ENCODE measurements around the gene ZNF358. TPM values are rescaled to one million over a fixed set of nuclear protein-coding genes. Genes with fewer than 3 reads are reported as not detected.

Gene ZNF358
- total and polyA plus RNA-seq, 2 donors (not counting 3 experiments of a cell fraction or from before 2014, with no cell fraction given), result 51.2 to 83.2 TPM

DNA sequence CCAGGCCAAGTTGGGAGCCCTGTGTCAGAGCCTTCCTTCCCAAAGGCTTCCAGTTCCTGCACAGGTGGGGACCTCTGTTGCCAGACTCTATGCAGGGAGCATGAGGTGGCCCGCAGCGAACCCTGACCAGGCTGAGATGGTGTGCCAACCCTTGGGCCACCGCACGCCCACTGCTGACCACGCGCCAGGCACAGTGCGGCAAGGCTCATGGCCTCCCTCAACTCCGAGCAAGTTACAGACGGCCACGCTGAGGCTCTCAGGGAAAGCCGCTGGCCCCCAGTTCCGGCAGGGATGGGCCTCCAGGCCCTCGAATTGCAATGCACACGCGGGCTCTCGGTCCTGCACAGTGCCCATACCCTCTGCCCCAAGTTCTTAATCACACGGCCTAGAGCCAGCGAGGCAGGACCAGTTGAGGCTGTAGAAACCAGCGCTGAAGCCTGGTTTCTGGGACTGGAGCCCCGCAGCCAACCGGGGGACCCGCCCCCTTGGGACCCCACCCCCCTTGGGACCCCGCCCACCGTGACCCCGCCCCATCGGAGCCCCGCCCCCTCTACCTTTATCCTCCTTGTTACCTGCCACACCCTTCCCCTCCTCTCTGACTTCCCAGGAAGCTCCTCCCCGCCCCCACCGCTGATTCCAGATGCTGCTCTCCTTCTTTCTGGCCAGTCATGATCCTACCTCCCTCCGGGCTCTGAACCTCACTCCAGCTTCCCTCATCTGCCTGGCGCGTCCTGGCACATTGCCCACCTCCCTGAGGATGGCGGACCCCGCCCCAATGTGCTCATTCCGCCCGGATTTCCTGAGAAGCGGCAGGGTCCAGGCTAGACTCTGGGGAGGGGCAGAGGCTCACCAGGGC, 33.1 kb upstream of the ZNF358 start:
- POLR2A ChIA-PET, result interaction anchor here (0.6 kb wide), 1 partner anchor 8 kb away, joined by 4 read pairs; no protein-coding TSS in a partner anchor
- Histone ChIP-seq H3K36me3 (ENCODE audit: control insufficient read depth in 2 of 2, extremely low read depth in 1 of 2, insufficient read depth in 2 of 2, low read length in 2 of 2) (no peaks in the 10 kb centered on the region), H3K9me1 (replicated peaks; ENCODE audit: control insufficient read depth, extremely low read depth, insufficient read depth, low read length) (no peaks in the 10 kb centered on the region), H2AFZ (ENCODE audit: low read depth, low read length) (peak overlapping the region; percentile 67), H3K79me2 (ENCODE audit: control insufficient read depth, insufficient read depth, low read length) (no peaks in the 10 kb centered on the region), H3K4me1 (ENCODE audit: control insufficient read depth, extremely low read depth, insufficient read depth, low read length) (no peaks in the 10 kb centered on the region), H4K20me1 (replicated peaks; ENCODE audit: control insufficient read depth, extremely low read depth, insufficient read depth, low read length) (no peaks in the 10 kb centered on the region), H3K4me2 (ENCODE audit: insufficient read depth, low read length) (no peak overlapping the region), H3K27ac (ENCODE audit: insufficient read depth, low read depth, low read length) (no peak overlapping the region), H3K4me3 (replicated peaks in 1 of 3; ENCODE audit: insufficient read depth in 1 of 3, low read depth in 1 of 3, low read length in 3 of 3) (no peak overlapping the region), H3K9me3 (replicated peaks; ENCODE audit: control insufficient read depth, insufficient read depth, low read length) (no peaks in the 10 kb centered on the region), H3K9ac (replicated peaks; ENCODE audit: extremely low read depth, insufficient read depth, low read length) (no peak overlapping the region), H3K27me3 (ENCODE audit: control insufficient read depth in 2 of 2, insufficient read depth in 2 of 2, low read length in 2 of 2) (no peaks in the 10 kb centered on the region)
- FAIRE-seq, result no peak
- CTCF ChIA-PET, result interaction anchor here (0.8 to 0.9 kb wide), 2 partner anchors 14 to 86 kb away, joined by 3 to 6 read pairs; a partner anchor contains a TSS
- intact Hi-C loops (cut with micrococcal nuclease), result no loop called here
- no peak for DNase-seq (ENCODE audit: low read depth, low spot score)
- BruUV-seq (replicated peaks), result no TSS peak
- TF ChIP-seq MYC (IDR thresholded peaks at IDR 0.05; ENCODE audit: low read depth, low read length) (no peak), FOS (IDR thresholded peaks at IDR 0.05; ENCODE audit: borderline replicate concordance, insufficient read depth, low read length) (no peak), JUN (IDR thresholded peaks at IDR 0.05; ENCODE audit: borderline replicate concordance, insufficient read depth, insufficient read length, low read depth) (no peak), EZH2 (IDR thresholded peaks at IDR 0.05; ENCODE audit: borderline replicate concordance, low read depth, low read length, severe bottlenecking) (no peak), MAX (IDR thresholded peaks at IDR 0.05; ENCODE audit: insufficient read depth, insufficient read length) (no peak), POLR2AphosphoS5 (IDR thresholded peaks at IDR 0.05; ENCODE audit: insufficient read depth, low read depth, low read length) (no peak), GATA2 (IDR thresholded peaks at IDR 0.05; ENCODE audit: insufficient read depth, insufficient read length, low read depth, low read length) (no peak), POLR2A (IDR thresholded peaks at IDR 0.05; ENCODE audit: low read depth, low read length) (no peak)
- TF ChIP-seq, protein P1, sequence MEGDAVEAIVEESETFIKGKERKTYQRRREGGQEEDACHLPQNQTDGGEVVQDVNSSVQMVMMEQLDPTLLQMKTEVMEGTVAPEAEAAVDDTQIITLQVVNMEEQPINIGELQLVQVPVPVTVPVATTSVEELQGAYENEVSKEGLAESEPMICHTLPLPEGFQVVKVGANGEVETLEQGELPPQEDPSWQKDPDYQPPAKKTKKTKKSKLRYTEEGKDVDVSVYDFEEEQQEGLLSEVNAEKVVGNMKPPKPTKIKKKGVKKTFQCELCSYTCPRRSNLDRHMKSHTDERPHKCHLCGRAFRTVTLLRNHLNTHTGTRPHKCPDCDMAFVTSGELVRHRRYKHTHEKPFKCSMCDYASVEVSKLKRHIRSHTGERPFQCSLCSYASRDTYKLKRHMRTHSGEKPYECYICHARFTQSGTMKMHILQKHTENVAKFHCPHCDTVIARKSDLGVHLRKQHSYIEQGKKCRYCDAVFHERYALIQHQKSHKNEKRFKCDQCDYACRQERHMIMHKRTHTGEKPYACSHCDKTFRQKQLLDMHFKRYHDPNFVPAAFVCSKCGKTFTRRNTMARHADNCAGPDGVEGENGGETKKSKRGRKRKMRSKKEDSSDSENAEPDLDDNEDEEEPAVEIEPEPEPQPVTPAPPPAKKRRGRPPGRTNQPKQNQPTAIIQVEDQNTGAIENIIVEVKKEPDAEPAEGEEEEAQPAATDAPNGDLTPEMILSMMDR (IDR thresholded peaks at IDR 0.05; ENCODE audit: extremely low read depth in 1 of 2, insufficient read depth in 1 of 2, low read depth in 1 of 2, low read length in 2 of 2), result no peak
- dilution Hi-C loops (cut with MboI; ENCODE audit: extremely low pct_ligation_motif_present, low sequenced_read_pairs), result no loop called here
